ENCODE measurements around the gene MTCH1.
A peak's percentile ranks its signal among the peaks of the same experiment; 100 is the strongest.

Gene MTCH1

GRCh38 chr6:36989264-36989663 is 3.3 kb upstream of the MTCH1 start:
- no peak for DNase-seq

- DNase-seq: no peak
Observed at GRCh38 chr6:36986704-36987047, 680 bp upstream of the MTCH1 start.

GRCh38 chr6:36985417-36985807 is 584 bp downstream of the MTCH1 start:
- DNase-seq: no peak

GRCh38 chr6:36984581-36985416 is 1.2 kb downstream of the MTCH1 start:
- peak; percentile 24 for DNase-seq

- no peak for DNase-seq
Observed at GRCh38 chr6:36983538-36983937, 2.5 kb downstream of the MTCH1 start.

GRCh38 chr6:36980876-36981619 is 4.9 kb downstream of the MTCH1 start:
- DNase-seq: no peak

- no peak for DNase-seq
Observed at GRCh38 chr6:36980129-36980528, 5.9 kb downstream of the MTCH1 start.

- DNase-seq: no peak
Observed at GRCh38 chr6:36979347-36979742, 6.7 kb downstream of the MTCH1 start.

- no peak for DNase-seq
Observed at GRCh38 chr6:36978421-36979346, 7.3 kb downstream of the MTCH1 start.

GRCh38 chr6:36977470-36977941 is 8.5 kb downstream of the MTCH1 start:
- DNase-seq: no peak

GRCh38 chr6:36976931-36977330 is 9.1 kb downstream of the MTCH1 start:
- no peak for DNase-seq

GRCh38 chr6:36976509-36976908 is 9.5 kb downstream of the MTCH1 start:
- DNase-seq: no peak

- no peak for DNase-seq
Observed at GRCh38 chr6:36976007-36976264, 10.1 kb downstream of the MTCH1 start.

GRCh38 chr6:36975231-36976006 is 10.6 kb downstream of the MTCH1 start:
- DNase-seq: no peak

- DNase-seq: no peak
Observed at GRCh38 chr6:36973647-36974046, 12.3 kb downstream of the MTCH1 start.

- no peak for DNase-seq
Observed at GRCh38 chr6:36973190-36973589, 12.8 kb downstream of the MTCH1 start.

GRCh38 chr6:36971921-36972673 is 13.9 kb downstream of the MTCH1 start:
- no peak for DNase-seq

GRCh38 chr6:36970892-36971842 is 14.8 kb downstream of the MTCH1 start:
- no peak for DNase-seq

- no peak for DNase-seq
Observed at GRCh38 chr6:36969988-36970891, 15.8 kb downstream of the MTCH1 start.

Measured in activated CD4-positive, alpha-beta T cell treated with anti-CD3 and anti-CD28 coated beads for 1 hour (primary cell).